HG03520 (cell line): ENCODE results near the gene NRDE2.
"Not testable (repeated sequence)": the region's sequence is repeated elsewhere in the genome, so short reads cannot be mapped to it uniquely, and the experiment has no call there.

Source experiments
- ATAC-seq: cut with Tn5 transposase; IDR thresholded peaks from one replicate; pipeline ENCODE4 v1.9.1; 2021; ENCODE audit warnings: mild to moderate bottlenecking, moderate library complexity; ENCODE audit not compliant: unreplicated experiment

The NRDE2 gene

DNA sequence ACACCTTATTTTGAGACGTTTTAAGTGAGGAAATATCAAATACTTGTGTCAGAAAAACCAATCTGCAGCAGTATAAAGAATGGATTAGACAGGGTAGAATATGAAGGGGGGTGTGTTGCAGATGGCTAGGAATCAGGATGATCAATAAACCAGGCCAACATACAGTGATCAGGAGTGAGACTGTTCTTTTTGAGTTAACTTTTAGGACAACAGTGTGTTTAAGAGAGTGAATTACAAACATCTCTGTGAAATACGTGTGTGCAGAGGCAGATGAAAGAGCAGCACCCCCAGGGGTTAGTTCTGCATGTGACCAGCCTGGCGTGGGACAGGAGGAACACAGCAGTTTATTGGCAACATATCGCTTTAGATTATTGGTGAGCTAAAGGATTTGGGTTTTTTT lies 10.6 kb upstream of the NRDE2 start:
- no peak for ATAC-seq

GRCh38 chr14:90341784-90342183 lies 10.0 kb upstream of the NRDE2 start:
- ATAC-seq, result no peak

DNA sequence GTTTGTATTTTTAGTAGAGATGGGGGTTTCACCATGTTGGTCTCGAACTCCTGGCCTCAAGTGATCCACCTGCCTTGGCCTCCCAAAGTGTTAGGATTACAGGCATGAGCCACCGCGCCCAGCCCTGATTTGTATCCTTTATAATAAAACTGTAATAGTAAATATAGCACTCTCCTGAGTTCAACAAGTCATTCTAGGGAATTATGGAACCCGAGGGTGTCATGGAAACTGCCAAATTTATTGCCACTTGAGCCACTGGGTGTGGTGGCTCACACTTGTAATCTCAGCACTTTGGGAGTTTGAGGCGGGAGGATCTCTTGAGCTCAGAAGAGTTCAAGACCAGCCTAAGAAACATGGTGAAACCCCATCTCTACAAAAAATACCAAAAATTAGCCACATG lies 9.5 kb upstream of the NRDE2 start:
- ATAC-seq, result not testable (repeated sequence)

DNA sequence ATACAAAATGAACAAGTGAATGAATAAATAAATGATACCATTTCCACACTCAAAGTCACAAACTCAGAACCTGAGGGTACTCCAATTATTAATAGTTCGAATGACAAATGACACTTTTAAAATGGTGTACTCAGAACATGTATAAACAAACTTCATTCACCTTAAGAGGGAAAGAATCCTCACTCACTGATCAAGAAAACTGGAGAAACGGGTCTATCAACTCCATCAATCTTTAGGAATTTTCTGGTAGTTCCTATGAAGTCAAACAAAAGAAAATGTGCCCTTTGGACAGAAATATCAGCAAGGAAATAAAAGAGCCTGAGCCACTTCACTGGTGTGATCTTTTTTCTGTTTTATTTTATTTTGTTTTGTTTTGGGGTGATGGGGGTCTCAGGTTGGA lies 5.2 kb upstream of the NRDE2 start:
- ATAC-seq, result no peak

GRCh38 chr14:90336401-90336800 lies 4.7 kb upstream of the NRDE2 start:
- no peak for ATAC-seq

- no peak for ATAC-seq
Measured at GRCh38 chr14:90332271-90332584, 487 bp upstream of the NRDE2 start.

GRCh38 chr14:90330203-90331196 lies 1.2 kb downstream of the NRDE2 start:
- ATAC-seq, result no peak

- no peak for ATAC-seq
Measured at GRCh38 chr14:90321891-90322290, 9.8 kb downstream of the NRDE2 start.

DNA sequence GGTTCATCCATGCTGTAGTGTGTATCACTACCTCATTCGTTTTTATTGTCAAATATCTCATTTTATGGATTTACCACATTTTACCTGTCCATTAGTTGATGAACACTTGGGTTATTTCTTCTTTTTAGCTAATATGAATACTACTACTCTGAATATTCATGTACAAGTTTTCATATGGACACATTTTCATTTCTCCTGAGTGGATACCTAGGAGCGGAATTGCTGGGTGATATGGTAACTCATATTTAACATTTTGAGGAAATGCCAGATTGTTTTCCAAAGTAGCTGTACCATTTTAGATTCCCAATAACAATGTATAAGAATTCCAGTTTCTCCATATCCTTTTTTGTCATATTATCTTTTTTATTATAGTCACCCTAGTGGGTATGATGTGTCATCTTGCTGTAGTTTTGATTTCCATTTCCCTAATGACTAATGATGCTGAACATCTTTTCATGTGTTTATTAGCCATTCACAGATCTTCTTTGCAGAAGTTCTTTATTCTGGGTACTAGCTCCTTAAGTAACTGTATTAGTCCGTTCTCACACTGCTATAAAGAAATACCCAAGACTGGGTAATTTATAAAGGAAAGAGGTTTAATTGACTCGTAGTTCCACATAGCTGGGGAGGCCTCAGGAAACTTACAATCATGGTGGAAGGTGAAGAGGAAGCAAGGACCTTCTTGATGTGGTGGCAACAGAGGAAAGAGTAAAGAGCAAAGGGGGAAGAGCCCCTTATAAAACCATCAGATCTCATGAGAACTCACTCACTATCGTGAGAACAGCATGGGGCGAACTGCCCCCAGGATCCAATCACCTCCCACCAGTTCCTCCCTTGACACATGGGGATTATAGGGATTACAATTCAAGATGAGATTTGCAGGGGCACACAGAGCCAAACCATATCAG lies 11.9 kb downstream of the NRDE2 start:
- no peak for ATAC-seq

GRCh38 chr14:90319173-90319572 lies 12.6 kb downstream of the NRDE2 start:
- ATAC-seq, result no peak

- ATAC-seq, result no peak
Measured at GRCh38 chr14:90318016-90318415, 13.7 kb downstream of the NRDE2 start.

- ATAC-seq, result no peak
Measured at GRCh38 chr14:90317286-90317685, 14.5 kb downstream of the NRDE2 start.

DNA sequence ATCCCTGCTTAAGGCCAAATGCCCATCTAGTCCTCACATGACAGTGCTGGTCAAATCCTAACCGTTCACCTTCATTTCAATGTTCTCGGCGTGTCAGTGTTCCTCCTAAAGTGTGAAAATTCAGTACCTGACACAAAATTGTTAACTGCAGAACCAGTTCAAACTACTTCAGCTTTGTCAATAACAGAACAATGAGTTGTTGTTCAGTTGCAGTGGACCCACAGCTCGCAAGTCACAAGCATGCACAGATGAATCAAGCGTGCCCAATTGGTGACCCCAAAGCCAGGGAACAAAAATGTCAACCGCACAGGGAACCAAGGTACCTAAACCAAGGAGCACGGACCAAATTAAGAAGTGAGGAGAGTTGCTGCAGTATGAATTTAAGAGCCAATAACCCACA lies 23.2 kb downstream of the NRDE2 start:
- no peak for ATAC-seq

GRCh38 chr14:90305176-90305601 lies 26.6 kb downstream of the NRDE2 start:
- no peak for ATAC-seq

DNA sequence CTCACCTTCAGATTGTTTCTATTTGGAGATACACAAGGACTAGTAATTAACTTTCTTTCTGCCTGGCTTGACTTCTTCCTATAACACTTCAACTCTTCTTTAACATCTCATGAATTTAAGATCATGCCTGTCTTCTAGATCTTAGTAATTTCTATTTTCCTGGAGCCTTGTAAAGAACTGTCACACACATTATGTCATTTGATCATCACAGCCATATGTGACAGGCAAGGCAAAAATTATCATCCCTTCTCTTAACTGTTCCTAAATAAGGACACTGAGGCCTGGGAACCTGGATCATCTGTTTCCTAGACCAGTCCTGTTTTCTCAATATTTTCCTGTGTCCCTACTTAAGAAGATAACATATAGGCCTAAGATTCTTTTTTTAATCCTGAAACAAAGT lies 27.2 kb downstream of the NRDE2 start:
- ATAC-seq, result no peak

GRCh38 chr14:90303473-90303872 lies 28.3 kb downstream of the NRDE2 start:
- ATAC-seq, result no peak

DNA sequence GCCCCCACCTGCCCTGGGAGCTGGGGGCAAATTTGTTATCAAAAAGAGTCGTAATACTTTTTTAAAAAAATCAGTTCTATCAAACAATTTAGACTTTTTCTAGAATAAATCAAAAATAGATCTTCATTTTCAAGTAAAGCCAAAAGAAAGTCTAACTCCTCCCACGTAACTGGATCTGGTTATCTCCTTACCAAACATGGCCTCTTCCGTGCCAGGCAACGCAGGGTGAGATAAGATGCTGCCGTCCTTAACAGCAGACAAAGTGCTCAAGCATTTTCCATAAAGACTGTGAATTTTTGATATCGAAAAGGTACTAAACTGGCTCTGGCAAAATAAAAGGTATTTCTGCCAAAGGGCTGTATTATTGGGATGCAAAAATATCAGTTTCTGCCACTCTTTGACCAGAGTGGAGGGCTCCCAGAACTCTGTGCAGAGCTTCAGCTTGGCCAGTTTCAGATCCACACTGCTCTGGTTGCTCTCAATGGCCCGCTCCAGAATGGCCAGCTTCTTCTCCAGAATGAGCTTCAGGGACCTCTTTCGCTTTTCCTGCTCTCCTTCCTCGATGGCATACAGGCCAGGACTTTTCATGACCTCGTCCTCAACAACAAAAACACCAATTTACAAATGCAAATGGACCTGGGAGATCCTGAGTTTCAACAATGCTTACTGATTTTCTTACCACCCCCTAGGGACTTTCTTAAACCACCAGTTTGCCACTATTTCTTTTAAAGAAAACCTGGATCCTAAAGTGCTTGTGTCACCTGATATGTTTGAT lies 29.0 kb downstream of the NRDE2 start:
- ATAC-seq, result no peak

GRCh38 chr14:90301668-90302090 lies 30.1 kb downstream of the NRDE2 start:
- no peak for ATAC-seq

DNA sequence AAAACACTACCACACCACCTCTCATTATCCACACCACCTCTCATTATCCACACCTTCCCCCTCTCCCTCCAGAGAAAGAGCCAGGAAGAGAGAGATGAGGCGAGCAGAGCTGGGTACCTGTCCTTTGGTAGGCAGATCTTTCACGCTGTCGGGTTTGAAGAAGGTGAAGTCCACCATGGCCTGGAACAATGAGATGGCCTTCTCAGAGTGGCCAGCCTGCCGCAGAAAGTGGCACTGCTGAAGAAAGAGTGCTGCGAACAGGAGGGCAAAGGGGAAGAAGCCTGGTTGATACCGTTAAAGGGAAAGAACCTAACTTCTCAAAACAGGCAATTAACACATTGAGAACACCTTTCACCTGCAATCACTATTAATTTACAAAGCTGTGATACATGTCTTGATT lies 30.6 kb downstream of the NRDE2 start:
- ATAC-seq, result no peak

DNA sequence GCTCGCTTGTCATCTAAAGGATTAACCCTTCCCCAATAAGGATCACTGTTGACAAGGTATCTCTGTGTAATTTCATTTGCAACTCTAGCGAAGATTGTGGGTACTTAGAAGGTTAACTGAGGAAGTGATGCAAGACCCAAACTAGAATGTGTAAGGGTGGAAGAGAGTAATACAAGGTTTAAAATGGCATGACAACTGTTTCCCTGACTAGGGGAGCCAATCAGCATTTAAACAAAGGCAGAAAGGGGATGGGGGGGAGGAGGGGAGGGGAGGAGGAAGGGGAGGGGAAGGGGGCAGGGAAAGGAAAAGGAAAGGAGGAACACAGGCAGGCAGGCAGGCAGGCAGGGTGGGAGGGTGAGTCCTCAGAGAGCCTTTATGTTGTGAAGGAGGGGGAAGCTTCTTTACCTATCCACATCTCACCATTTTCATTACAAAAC lies 31.1 kb downstream of the NRDE2 start:
- ATAC-seq, result no peak

- no peak for ATAC-seq
Measured at GRCh38 chr14:90299408-90299807, 32.3 kb downstream of the NRDE2 start.
